ENCODE measurements around the gene MC4R.

DNA sequence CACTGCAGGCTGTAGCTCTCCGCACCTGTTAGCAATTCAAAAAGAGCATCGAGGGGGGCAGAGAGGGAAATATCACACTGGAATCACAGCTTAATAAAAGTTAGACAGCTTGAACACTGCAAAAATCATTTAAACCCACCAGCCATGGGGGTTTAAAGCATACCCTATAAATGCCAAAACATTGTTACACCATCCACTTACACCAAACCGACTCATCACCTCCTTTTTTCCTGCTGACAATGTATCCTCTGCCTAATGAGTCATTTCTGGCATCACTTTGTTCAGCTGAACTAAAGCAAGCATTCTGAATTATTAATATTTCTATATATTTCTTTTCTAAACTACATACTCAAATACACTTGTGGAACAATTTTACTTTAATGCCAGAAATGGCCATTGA, 21.6 kb downstream of the MC4R start:
- no peak for TF ChIP-seq CTCF (IDR thresholded peaks at IDR 0.05)
- no peak for TF ChIP-seq POLR2A (IDR thresholded peaks at IDR 0.05)
